ENCODE results near the gene SLC2A9.

DNA sequence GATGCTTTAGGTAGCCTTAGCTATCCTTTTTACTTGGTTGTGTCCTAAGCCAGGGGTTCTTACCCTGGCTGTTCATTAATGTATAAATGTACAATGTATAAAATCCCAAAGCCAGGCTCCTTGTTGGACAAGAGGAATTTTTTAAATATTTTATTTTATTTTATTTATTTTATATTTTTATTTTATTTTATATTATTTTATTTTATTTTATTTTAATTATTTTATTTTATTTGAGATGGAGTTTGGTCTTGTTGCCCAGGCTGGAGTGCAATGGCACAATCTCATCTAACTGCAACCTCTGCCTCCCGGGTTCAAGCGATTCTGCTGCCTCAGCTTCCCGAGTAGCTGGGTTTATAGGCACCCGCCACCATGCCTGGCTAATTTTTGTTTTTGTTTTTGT, 8.1 kb upstream of the SLC2A9 start:
- TF ChIP-seq, protein P1, sequence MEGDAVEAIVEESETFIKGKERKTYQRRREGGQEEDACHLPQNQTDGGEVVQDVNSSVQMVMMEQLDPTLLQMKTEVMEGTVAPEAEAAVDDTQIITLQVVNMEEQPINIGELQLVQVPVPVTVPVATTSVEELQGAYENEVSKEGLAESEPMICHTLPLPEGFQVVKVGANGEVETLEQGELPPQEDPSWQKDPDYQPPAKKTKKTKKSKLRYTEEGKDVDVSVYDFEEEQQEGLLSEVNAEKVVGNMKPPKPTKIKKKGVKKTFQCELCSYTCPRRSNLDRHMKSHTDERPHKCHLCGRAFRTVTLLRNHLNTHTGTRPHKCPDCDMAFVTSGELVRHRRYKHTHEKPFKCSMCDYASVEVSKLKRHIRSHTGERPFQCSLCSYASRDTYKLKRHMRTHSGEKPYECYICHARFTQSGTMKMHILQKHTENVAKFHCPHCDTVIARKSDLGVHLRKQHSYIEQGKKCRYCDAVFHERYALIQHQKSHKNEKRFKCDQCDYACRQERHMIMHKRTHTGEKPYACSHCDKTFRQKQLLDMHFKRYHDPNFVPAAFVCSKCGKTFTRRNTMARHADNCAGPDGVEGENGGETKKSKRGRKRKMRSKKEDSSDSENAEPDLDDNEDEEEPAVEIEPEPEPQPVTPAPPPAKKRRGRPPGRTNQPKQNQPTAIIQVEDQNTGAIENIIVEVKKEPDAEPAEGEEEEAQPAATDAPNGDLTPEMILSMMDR (IDR thresholded peaks at IDR 0.05) = no peak
- TF ChIP-seq EP300 (IDR thresholded peaks at IDR 0.05) = no peak
